ENCODE results near the gene CPEB2.

- TF ChIP-seq CTCF (IDR thresholded peaks at IDR 0.05 in 8 of 11, conservative IDR thresholded peaks at IDR 0.05 in 3 of 11) (no peak), POLR2AphosphoS5 (IDR thresholded peaks at IDR 0.05) (no peak), POLR2A (IDR thresholded peaks at IDR 0.05) (no peak)
These were observed 9.9 kb downstream of the CPEB2 start for GRCh38 chr4:15012017-15012788.
